ENCODE data around the gene ABI3BP.

ABI3BP gene

DNA sequence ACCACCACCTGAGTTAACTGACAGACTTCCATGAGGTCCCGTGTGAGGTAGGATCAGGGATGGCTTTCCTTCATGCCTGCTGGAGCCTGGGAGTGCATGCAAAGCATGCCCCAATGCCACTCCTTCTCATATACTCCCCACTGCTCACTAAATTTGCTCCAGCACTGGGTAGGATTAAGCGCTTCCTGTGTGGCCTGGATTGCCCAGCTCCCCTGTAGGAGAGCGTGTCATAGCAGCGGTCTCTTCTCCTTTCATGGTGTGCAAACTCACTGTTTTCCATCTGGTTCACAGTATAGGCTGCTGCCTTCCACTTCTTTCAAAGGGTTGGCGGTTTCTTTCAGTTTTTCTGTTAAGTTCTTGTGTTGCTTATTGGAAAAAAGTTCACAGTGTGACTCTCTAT is 34.1 kb upstream of the ABI3BP start:
- TF ChIP-seq EZH2phosphoT487 (IDR thresholded peaks at IDR 0.05; ENCODE audit: low read length) (no peak), EZH2 (optimal IDR thresholded peaks at IDR 0.05; ENCODE audit: low read depth, low read length) (no peak)
- TF ChIP-seq, protein P1, sequence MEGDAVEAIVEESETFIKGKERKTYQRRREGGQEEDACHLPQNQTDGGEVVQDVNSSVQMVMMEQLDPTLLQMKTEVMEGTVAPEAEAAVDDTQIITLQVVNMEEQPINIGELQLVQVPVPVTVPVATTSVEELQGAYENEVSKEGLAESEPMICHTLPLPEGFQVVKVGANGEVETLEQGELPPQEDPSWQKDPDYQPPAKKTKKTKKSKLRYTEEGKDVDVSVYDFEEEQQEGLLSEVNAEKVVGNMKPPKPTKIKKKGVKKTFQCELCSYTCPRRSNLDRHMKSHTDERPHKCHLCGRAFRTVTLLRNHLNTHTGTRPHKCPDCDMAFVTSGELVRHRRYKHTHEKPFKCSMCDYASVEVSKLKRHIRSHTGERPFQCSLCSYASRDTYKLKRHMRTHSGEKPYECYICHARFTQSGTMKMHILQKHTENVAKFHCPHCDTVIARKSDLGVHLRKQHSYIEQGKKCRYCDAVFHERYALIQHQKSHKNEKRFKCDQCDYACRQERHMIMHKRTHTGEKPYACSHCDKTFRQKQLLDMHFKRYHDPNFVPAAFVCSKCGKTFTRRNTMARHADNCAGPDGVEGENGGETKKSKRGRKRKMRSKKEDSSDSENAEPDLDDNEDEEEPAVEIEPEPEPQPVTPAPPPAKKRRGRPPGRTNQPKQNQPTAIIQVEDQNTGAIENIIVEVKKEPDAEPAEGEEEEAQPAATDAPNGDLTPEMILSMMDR (IDR thresholded peaks at IDR 0.05; ENCODE audit: low read length) = no peak
- H2AFZ ChIP-seq (ENCODE audit: low read length) = no peak overlapping the region
- H3K27ac ChIP-seq (ENCODE audit: low read length) = no peak overlapping the region
- no peaks in the 10 kb centered on the region for H3K9me2 ChIP-seq (replicated peaks; ENCODE audit: insufficient read depth, low read length)
- H3F3A ChIP-seq (ENCODE audit: insufficient read depth, low read length) = no peaks in the 10 kb centered on the region
- H3K36me3 ChIP-seq (replicated peaks; ENCODE audit: insufficient read depth, low read length) = no peaks in the 10 kb centered on the region
- no peaks in the 10 kb centered on the region for H3K79me2 ChIP-seq (ENCODE audit: low read length)
- no peaks in the 10 kb centered on the region for H4K20me1 ChIP-seq (ENCODE audit: insufficient read depth, low read length)
- no peak for DNase-seq
- no peak overlapping the region for H3K9ac ChIP-seq (ENCODE audit: low read length)
- no peak overlapping the region for H3K4me3 ChIP-seq (ENCODE audit: low read length)
- H3K27me3 ChIP-seq (replicated peaks; ENCODE audit: insufficient read depth, low read length) = no peaks in the 10 kb centered on the region
- H3K9me3 ChIP-seq (replicated peaks; ENCODE audit: insufficient read depth, low read length) = no peaks in the 10 kb centered on the region
- H3K4me2 ChIP-seq (ENCODE audit: low read depth, low read length) = no peak overlapping the region
- H3K4me1 ChIP-seq (ENCODE audit: low read length) = no peaks in the 10 kb centered on the region

DNA sequence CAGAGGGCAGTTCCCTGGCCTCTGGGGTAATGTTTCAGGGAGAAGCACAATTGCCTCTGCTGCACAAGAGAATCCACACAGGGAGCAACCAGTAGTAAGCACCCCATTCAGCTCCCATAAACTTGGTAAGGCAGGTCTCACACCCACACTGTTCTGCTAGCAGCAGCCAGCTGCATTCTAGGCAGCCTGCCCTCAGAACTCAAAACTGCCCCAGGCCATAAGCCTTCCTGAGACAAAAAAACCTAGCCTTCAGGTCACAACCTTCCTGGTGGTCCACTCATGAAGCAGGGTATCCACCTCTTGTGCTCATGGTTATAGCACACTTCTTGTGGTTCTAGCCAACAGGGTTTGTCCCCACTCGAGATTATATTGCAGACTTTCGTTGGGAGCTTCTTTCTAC is 33.7 kb upstream of the ABI3BP start:
- TF ChIP-seq EZH2 (optimal IDR thresholded peaks at IDR 0.05; ENCODE audit: low read depth, low read length) (no peak), EZH2phosphoT487 (IDR thresholded peaks at IDR 0.05; ENCODE audit: low read length) (no peak)
- TF ChIP-seq, protein P1 (IDR thresholded peaks at IDR 0.05; ENCODE audit: low read length) = no peak
- H3K4me3 ChIP-seq (ENCODE audit: low read length) = no peak overlapping the region

DNA sequence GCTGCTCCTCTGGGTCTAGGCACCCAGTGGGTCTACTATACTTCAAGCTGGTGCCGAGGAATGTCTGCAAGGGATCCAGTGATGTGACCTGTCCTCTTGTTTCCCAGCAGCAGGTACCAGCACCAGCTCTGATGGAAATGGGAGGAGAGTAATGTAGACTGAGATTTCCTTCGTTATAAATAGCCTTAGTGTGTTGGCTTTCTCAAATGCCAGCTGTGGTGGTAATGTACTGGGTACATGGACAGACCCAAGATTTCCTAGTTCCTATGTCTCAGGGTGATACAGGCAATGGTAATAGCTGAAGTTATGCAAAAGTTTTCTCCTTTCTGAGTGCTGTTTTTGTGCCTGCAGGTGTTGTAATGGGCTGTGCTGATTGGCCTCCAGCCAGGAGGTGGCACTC is 33.0 kb upstream of the ABI3BP start:
- H3K9me2 ChIP-seq (replicated peaks; ENCODE audit: insufficient read depth, low read length) = no peaks in the 10 kb centered on the region
- no peak for DNase-seq
- no peaks in the 10 kb centered on the region for H3K27me3 ChIP-seq (replicated peaks; ENCODE audit: insufficient read depth, low read length)
- H2AFZ ChIP-seq (ENCODE audit: low read length) = no peak overlapping the region
- H3K9ac ChIP-seq (ENCODE audit: low read length) = no peak overlapping the region
- H3F3A ChIP-seq (ENCODE audit: insufficient read depth, low read length) = no peaks in the 10 kb centered on the region
- no peak overlapping the region for H3K27ac ChIP-seq (ENCODE audit: low read length)
- H3K36me3 ChIP-seq (replicated peaks; ENCODE audit: insufficient read depth, low read length) = no peaks in the 10 kb centered on the region
- TF ChIP-seq EZH2phosphoT487 (IDR thresholded peaks at IDR 0.05; ENCODE audit: low read length) (no peak), EZH2 (optimal IDR thresholded peaks at IDR 0.05; ENCODE audit: low read depth, low read length) (no peak)
- TF ChIP-seq, protein P1 (IDR thresholded peaks at IDR 0.05; ENCODE audit: low read length) = no peak
- H3K9me3 ChIP-seq (replicated peaks; ENCODE audit: insufficient read depth, low read length) = no peaks in the 10 kb centered on the region
- H3K4me1 ChIP-seq (ENCODE audit: low read length) = no peaks in the 10 kb centered on the region
- H3K4me2 ChIP-seq (ENCODE audit: low read depth, low read length) = no peak overlapping the region
- no peaks in the 10 kb centered on the region for H4K20me1 ChIP-seq (ENCODE audit: insufficient read depth, low read length)
- H3K4me3 ChIP-seq (ENCODE audit: low read length) = no peak overlapping the region
- H3K79me2 ChIP-seq (ENCODE audit: low read length) = no peaks in the 10 kb centered on the region

More for the DNA sequence above, 33.7 kb upstream of the ABI3BP start:
- DNase-seq = no peak
- no peaks in the 10 kb centered on the region for H3F3A ChIP-seq (ENCODE audit: insufficient read depth, low read length)
- no peaks in the 10 kb centered on the region for H3K4me1 ChIP-seq (ENCODE audit: low read length)
- no peak overlapping the region for H3K4me2 ChIP-seq (ENCODE audit: low read depth, low read length)
- H3K79me2 ChIP-seq (ENCODE audit: low read length) = no peaks in the 10 kb centered on the region
- no peaks in the 10 kb centered on the region for H3K27me3 ChIP-seq (replicated peaks; ENCODE audit: insufficient read depth, low read length)
- H2AFZ ChIP-seq (ENCODE audit: low read length) = no peak overlapping the region
- no peaks in the 10 kb centered on the region for H3K9me3 ChIP-seq (replicated peaks; ENCODE audit: insufficient read depth, low read length)
- no peak overlapping the region for H3K27ac ChIP-seq (ENCODE audit: low read length)
- no peaks in the 10 kb centered on the region for H4K20me1 ChIP-seq (ENCODE audit: insufficient read depth, low read length)
- no peaks in the 10 kb centered on the region for H3K36me3 ChIP-seq (replicated peaks; ENCODE audit: insufficient read depth, low read length)
- H3K9me2 ChIP-seq (replicated peaks; ENCODE audit: insufficient read depth, low read length) = no peaks in the 10 kb centered on the region
- H3K9ac ChIP-seq (ENCODE audit: low read length) = no peak overlapping the region

Measured in MM.1S (cell line).